Measurements from ENCODE around the gene MAN2A1. TPM values are rescaled to one million over a fixed set of nuclear protein-coding genes. Genes with fewer than 3 reads are reported as not detected.

The MAN2A1 gene
- total and polyA plus RNA-seq, 2 experiments from 2014 or later = 32.5 to 129 TPM

DNA sequence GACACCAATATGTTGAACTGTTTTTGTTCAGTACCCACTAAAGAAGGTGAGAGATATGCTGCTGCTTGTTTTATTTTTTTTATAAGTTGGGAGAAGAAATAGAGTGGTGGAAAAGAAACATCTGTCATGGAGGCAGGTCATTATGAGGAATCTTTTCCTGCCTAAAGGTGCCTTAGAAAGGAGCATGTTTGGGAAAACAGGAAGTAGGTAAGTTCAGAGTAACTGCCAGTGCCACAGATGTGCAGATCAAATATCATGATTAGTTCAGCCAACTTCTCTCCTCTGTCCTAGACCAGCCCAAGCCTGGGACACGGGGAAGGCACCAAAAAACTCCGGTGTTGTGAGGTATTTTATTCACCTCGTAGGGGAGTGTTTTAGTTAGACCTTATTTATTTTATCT lies 144.2 kb downstream of the MAN2A1 start:
- Mint-ChIP-seq H3K4me3 (no peak overlapping the region), H3K4me1 (peaks cover 31% of the 10 kb centered on the region), H3K27me3 (ENCODE audit: insufficient read depth, low read depth, poor library complexity) (no peaks in the 10 kb centered on the region), H3K36me3 (ENCODE audit: low read depth) (peaks cover 60% of the 10 kb centered on the region), H3K9me3 (peaks cover 15% of the 10 kb centered on the region), H3K27ac (no peak overlapping the region)
- H3F3A ChIP-seq (replicated peaks; ENCODE audit: low read depth) = no peaks in the 10 kb centered on the region
- H2AFZ ChIP-seq = no peak overlapping the region
- TF ChIP-seq EZH2phosphoT487 (IDR thresholded peaks at IDR 0.05; ENCODE audit: unreplicated experiment) (no peak), STAT1 (IDR thresholded peaks at IDR 0.05; ENCODE audit: unreplicated experiment) (no peak), EZH2 (IDR thresholded peaks at IDR 0.05; ENCODE audit: low read depth, unreplicated experiment) (no peak), ZNF331 (CRISPR knock-in tag; IDR thresholded peaks at IDR 0.05; ENCODE audit: low read depth) (no peak), REST (IDR thresholded peaks at IDR 0.05; ENCODE audit: unreplicated experiment) (no peak)
- H3K9me2 ChIP-seq (ENCODE audit: insufficient read depth) = no peaks in the 10 kb centered on the region; the same call in 1 of the 2 replicates
- H3K36me3 ChIP-seq (ENCODE audit: insufficient read depth) = no peaks in the 10 kb centered on the region
- no peaks in the 10 kb centered on the region for H3K27me3 ChIP-seq (ENCODE audit: insufficient read depth)
- H3K4me3 ChIP-seq = no peak overlapping the region
- H3K79me2 ChIP-seq (replicated peaks; ENCODE audit: insufficient read depth) = no peaks in the 10 kb centered on the region
- no peak overlapping the region for H3K4me2 ChIP-seq
- peaks cover 28% of the 10 kb centered on the region for H3K4me1 ChIP-seq (ENCODE audit: insufficient read depth)
- ATAC-seq (no peak), DNase-seq (ENCODE audit: low spot score) (no peak)
- H4K20me1 ChIP-seq (replicated peaks; ENCODE audit: insufficient read depth) = no peaks in the 10 kb centered on the region
- H3K27ac ChIP-seq (ENCODE audit: low read depth) = no peak overlapping the region

- H3K9me3 Mint-ChIP-seq = peaks cover 12% of the 10 kb centered on the region
- H3F3A ChIP-seq (replicated peaks; ENCODE audit: low read depth) = no peaks in the 10 kb centered on the region
- H3K9me2 ChIP-seq (ENCODE audit: insufficient read depth) = no peaks in the 10 kb centered on the region
- peaks cover 4% of the 10 kb centered on the region; the same call in 1 of the 2 replicates for H3K36me3 ChIP-seq (ENCODE audit: insufficient read depth)
- peak overlapping the region; percentile 59; the same call in 1 of the 2 replicates for H3K4me2 ChIP-seq
- H3K4me3 Mint-ChIP-seq = no peak overlapping the region
- peak; percentile 59 for DNase-seq (ENCODE audit: low spot score)
- no peaks in the 10 kb centered on the region for H3K27me3 Mint-ChIP-seq (ENCODE audit: insufficient read depth, low read depth, poor library complexity)
- peak in 1 of 2 experiments; percentile 18; a peak in 1 of 4 replicates for TF ChIP-seq CTCF (conservative IDR thresholded peaks at IDR 0.05; ENCODE audit: low read depth in 2 of 2)
- no peak for TF ChIP-seq REST (IDR thresholded peaks at IDR 0.05; ENCODE audit: unreplicated experiment)
- no peaks in the 10 kb centered on the region for H4K20me1 ChIP-seq (replicated peaks; ENCODE audit: insufficient read depth)
- H3K4me1 Mint-ChIP-seq = peaks cover 45% of the 10 kb centered on the region
- H3K27ac Mint-ChIP-seq = no peak overlapping the region
- ATAC-seq = peak; percentile 73
- H3K4me3 ChIP-seq = no peak overlapping the region
- H3K36me3 Mint-ChIP-seq (ENCODE audit: low read depth) = peaks cover 62% of the 10 kb centered on the region
- H3K4me1 ChIP-seq (ENCODE audit: insufficient read depth) = peaks cover 38% of the 10 kb centered on the region
- no peak overlapping the region for H2AFZ ChIP-seq
- no peak overlapping the region for H3K27ac ChIP-seq (ENCODE audit: low read depth)
- H3K27me3 ChIP-seq (ENCODE audit: insufficient read depth) = no peaks in the 10 kb centered on the region
- no peaks in the 10 kb centered on the region for H3K79me2 ChIP-seq (replicated peaks; ENCODE audit: insufficient read depth)
These were observed 146.6 kb downstream of the MAN2A1 start for GRCh38 chr5:109836280-109836679.
